AG20443 (cell line): ENCODE data around the gene SEMA3C.

Experiments
- DNase-seq: peaks from one replicate; pipeline ENCODE4 v3.0.0; 2012; ENCODE audit warnings: low spot score, mixed read lengths

Gene SEMA3C

GRCh38 chr7:80885757-80886156, 33.1 kb downstream of the SEMA3C start:
- no peak for DNase-seq

- DNase-seq = no peak
These were observed 34.2 kb downstream of the SEMA3C start for GRCh38 chr7:80884511-80885195.

DNA sequence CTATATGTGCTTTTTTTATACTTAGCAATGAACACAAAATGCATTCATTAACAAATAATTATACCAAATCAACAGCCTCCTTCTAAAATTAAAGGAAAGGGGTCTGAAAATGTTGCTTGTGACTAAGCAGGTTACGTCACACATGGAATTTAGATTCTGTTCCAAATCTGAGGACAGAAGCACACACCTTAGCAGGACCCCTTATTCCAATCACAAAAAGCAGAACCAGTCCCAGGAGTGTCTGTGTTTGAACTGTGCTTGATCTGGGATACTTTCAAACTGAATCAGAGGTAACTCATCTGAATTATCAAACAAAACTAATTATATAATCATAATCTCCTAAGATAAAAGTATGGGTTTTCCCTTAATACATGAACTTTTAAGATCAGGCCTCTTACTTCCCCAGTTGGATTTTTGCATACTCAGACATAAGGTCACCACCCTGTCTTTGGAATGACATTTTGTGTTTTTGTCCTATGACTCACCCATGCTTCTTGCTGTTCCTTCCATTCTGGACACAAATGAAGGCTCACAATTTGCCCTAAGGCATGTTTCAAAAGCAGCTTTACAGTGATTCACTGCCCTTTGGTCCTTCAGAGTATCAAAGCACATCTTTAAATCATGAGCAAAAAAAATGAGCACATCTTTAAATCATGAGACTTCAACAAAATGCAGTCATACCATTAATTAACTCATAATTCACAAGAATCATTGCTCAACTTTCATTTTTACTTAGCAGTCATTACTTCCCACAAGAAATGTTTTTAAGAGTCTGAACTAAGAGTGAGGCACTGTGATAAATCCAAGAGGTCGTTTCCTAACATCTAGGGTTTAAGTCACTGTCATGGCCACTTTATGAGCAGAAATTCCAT, 35.5 kb downstream of the SEMA3C start:
- DNase-seq = peak; percentile 77

DNA sequence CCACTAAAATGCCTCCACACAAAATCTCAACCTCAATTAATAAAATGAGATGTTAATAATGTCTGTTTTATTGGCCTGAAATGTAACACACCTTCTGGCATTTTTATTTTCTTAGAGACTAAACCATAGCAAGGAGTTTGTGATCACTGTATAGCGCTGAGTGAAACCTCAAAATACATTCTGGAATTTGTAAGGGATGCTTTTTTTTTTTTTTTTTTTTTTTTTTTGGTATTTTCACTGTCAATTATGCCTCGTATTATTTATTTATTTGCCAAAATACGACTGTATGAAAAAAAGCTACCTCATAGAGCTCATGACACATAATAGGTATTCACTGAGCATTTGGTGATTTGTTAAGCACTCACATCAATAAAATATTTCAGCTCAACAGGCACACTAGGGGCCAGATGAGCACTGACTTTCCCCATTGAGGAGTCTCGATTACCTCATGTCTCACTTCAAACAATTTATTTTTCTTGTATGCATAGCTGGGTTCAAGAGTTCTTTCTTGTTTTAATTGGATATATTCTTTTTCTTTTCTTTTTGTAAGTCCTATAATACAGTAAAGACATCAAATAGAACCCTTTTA, 36.5 kb downstream of the SEMA3C start:
- DNase-seq = no peak

DNA sequence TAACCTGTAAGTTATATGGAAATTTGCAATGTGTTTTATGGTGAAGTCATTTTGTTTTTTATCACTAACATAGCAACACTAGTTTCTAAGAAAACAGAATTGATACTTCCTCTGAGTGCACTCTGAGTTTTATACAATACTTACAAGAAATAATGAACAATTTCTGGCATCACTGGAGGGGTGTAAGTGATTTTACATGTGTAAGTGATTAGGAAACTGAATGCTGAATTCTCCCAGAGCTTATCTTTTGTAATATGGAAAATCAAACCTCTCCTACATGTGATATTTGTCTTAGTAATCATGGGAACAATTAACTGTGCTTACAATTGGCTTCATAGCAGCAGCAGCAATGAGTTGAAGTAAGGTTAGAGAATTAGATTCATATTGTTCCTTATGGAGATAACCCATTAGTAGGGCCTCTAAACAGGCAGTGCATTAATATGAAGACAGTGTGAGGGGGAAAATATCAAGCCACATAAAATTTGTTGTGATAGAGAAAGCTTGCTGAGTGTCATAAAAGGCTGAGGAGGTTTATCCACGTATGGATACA, 37.4 kb downstream of the SEMA3C start:
- no peak for DNase-seq

DNA sequence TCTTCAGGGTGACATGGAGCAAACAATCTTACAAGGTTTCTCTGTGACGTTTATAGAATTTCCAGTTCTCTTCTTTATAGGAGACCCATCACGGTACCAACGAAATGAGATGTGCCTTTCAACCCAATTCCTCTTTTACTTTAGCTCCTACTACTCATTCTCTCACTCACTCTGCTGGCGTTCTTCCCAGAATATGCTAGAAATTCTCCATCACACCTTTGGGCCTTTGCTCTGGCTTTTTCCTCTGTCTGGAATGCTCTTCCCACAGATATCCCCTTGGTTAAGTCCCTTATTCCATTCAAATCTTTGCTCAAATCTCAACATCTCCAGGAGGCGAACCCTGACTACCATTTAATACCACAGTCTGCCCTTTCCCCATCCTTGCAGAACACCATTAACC, 39.0 kb downstream of the SEMA3C start:
- DNase-seq = no peak

GRCh38 chr7:80876894-80877414, 41.9 kb downstream of the SEMA3C start:
- peak; percentile 25 for DNase-seq

DNA sequence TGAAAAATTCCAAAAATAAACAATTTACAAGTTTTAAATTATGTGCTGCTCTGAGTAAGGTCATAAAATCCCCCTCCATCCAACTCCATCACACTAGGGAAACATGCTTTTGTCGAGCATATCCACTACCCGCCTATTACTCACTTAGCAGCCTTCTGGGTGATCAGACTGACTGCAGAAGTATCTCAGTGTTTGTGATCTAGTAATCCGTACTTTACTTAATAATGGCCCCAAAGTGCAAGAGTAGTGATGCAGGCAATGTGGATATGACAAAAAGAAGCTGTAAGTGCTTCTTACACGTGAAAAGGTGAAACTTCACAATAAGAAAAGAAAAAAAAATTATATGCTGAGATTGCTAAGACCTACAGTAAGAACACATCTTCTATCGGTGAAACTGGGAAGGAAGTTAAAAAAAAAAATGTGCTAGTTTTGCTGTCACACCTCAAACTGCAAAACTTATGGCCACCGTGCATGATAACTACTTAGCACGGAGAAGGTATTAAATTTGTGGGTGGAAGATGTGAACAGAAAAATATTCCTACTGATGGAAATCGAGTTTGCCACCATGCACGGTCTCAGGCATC, 43.2 kb downstream of the SEMA3C start:
- DNase-seq = no peak

DNA sequence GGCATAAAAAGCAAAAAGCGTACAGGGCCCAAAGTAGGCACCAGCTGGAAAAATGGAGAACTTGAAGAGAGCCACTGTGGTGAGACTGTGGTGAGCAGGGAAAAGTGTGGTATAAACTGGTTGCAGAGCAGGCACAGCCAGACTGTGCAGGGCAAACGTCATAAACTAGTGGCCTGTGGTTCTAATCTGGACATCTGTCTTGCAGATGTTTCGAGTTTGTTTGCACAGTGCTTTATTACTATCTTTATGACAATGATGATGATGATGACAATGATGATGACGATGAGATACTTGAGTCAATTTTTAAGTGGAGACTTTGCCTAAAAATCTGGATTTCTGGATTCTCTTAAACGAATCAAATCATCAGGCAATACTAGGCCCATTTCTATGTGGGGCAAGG, 45.7 kb downstream of the SEMA3C start:
- DNase-seq = no peak

DNA sequence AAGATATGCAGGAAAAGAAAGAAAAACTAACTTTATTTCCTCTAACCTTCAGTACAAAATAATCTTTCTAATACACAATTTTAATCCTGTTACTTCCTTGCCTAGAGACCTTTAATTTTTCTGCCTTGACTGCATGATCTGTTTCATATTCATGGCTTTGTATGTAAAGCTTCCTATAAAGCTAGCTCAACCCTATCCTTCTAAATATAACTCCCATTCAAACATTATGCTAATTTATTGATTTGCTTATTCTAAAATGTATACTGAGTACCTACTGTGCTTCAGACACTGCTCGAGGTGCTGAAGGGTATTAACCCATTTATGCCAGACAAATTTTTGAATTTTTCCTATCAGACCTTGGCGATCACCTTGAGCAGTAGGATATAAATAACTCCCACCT, 47.6 kb downstream of the SEMA3C start:
- DNase-seq = no peak

- DNase-seq = no peak
These were observed 48.0 kb downstream of the SEMA3C start for GRCh38 chr7:80870813-80871212.

GRCh38 chr7:80869821-80870751, 48.8 kb downstream of the SEMA3C start:
- DNase-seq = no peak

DNA sequence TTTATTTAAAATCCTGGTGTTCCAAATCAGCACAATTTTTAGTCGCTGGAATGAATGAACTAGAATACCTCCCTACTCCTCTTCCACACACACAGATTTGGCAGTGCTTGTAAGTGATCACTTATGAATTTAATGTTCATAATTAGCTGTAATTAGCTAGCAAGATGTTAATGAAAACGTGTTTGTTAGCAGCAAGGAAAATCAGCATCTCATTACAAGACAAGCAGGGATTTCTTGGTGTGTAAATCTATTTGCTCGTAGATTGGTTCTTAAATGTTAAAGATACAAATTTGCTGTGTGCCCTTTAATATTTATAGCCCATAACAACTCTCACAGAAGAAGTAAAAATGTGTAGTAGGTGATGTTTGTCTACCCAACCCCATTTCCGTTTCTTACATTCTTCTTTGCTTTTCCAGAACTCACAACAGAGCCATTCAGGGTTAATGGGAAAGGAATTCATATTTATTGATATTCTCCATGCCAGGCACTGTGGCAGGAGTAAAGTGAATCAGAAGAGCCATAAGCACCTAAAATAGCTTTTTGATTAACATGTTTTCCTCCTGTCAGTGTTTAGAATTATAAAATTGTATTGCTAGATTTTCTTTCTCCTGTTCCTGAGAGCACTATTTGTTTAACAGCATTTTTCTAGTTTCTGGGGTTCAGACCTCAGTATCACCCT, 49.6 kb downstream of the SEMA3C start:
- DNase-seq = no peak

DNA sequence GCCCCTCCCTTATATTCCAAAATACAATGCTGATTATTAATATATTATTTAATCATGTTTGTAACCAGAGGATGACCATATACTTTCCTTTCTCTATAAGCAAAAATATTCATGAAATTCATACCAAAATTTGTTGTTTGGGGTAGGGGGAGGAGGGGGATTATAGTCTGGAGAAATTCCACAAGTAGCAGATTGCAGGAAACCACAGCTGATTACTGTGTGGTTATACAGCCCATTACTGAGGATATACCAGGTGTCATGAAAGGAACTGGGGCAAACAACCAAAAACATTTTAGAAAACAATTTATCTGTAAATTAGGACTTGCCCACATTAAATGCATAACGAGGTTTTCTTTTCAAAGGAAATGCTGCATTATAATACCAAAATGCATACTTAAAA, 50.3 kb downstream of the SEMA3C start:
- DNase-seq = no peak

GRCh38 chr7:80860554-80860953, 58.3 kb downstream of the SEMA3C start:
- DNase-seq = no peak

DNA sequence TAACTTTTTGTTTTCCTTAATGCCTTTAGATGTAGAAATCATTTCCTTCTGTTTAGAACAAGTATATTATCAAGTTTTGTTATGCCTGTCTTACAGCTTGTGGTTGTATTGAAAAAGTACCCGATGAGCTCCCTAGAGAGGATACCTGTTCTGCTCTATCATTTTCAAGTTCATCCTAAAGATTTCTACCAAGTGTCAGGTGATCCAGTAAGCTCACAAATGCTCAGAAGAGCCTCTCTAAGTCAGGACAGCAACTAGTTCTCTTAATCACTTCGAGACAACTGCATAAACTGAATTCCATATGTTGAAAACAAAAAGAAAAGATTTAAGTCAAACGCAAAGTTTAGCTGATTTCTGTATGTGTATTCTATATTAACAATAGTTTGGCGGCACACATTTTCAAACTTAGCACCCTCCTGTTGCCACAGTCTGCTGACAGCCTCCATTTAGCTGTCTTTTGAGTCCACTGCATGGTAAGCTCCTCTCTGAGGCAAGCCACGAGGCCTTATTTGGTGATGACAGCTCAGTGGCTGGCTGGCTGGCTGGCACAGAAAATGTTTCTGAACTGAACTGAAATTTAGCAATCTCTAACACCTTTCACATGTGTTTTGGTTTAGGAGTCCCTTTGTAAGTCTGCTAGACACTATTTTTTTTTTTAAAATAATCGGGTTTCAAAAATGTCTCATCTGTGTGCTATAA, 59.4 kb downstream of the SEMA3C start:
- DNase-seq = peak; percentile 60

DNA sequence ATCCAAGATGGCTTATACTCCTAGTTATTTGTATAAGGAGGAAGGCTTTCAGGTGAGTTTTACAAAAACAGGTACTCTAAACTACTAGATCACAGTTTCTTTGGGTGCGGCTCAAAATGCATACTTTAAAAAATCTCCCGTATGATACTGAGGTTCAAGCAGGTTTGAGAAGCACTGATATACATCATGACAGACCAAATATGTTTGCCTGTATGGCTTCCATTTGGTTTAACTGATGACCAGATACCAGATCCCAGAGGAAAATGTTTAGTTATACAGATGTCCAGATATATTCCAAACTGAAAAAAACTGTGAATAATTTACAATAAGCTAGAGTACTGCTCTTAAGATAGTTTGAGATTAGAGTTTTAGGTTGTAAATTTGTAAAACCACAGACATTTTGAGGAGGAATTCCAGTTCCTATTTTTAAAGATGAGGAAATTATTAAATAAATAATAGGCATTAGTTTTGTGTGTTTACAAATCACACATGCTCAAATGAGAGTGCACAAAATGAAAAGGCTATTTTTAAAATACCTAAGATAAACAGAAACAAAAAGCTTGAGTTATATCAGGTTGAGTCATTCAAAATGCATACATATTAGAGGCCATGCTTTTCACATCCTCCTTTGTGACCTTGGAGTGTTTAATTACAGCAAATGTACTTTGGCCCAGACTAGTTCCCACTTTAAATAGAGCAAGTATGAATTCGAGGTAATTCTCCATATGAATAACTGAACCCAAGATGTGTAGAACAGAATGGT, 60.5 kb downstream of the SEMA3C start:
- DNase-seq = no peak

DNA sequence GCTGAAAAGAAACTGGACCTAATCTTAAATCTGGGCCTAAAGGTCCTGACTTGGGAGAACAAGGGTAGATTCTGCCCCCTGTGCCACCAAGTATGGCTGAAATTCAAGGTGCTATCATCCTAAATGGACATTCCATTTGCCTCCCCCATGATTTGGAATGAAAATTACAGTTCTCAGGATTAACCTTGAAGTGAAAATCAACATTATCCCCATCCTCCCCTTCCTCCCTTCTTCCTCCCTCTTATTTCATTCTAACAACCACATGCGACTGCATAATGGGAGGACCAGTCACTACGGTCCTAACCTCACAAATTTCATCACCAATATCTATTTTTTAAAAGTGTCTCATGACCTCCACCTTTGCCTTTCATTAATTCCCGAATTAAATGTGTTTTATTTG, 62.1 kb downstream of the SEMA3C start:
- no peak for DNase-seq

GRCh38 chr7:80851896-80852476, 66.9 kb downstream of the SEMA3C start:
- DNase-seq = peak; percentile 18
